GM12892 (cell line): ENCODE data around the gene CDH23.

Experiments
- POLR2A ChIP-seq: IDR thresholded peaks from 2 replicates; pipeline ENCODE4 v1.6.1; 2011; ENCODE audit warnings: low read depth, low read length, control low read depth
- POLR2AphosphoS5 ChIP-seq: IDR thresholded peaks from 2 replicates; pipeline ENCODE4 v1.6.1; 2011; ENCODE audit warnings: low read depth, low read length, control low read depth
- TAF1 ChIP-seq: IDR thresholded peaks from 2 replicates; pipeline ENCODE4 v1.6.1; 2011; ENCODE audit warnings: low read depth, mild to moderate bottlenecking, control low read depth, low read length, borderline replicate concordance

DNA sequence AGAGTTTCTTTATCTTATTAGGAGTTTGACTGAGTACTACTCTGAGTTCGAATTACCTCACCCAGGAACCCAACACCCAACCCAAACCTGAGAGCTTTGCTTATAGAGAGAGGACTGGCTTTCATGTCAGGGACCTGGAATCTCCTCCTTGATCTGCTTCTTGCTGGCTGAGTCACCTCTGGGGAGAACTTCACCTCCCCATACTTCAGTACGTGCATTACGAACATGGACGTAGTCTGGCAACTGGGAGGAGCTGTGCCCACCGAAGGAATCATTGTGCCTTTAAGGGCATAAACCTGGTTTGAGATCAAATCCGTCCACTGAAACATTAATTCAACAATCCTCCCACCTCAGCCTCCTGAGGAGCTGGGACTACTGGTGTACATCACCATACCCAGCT lies 466.5 kb downstream of the CDH23 start:
- TF ChIP-seq POLR2A (no peak), POLR2AphosphoS5 (no peak), TAF1 (no peak)
